Sigmoid colon (tissue), 7 donors: ENCODE results near the gene HAND1. TPM values are rescaled to one million over a fixed set of nuclear protein-coding genes. Genes with fewer than 3 reads are reported as not detected.

Source experiments
- DNase-seq: peaks from one replicate; pipeline ENCODE4 v3.0.0-alpha.2; 2019
- H3K27ac ChIP-seq, 4 donors: fragments of 200-600 bp; sonication (generic); one replicate each; pipeline ENCODE4 v1.5.1; 2016 to 2019; ENCODE audit warnings: mild to moderate bottlenecking in 1 of 4
- H3K27me3 ChIP-seq, 3 donors: fragments of 200-600 bp; sonication (generic); one replicate each; pipeline ENCODE4 v1.5.1; 2019; ENCODE audit warnings: mild to moderate bottlenecking in 1 of 3
- H3K36me3 ChIP-seq, 4 donors: fragments of 200-600 bp; sonication (generic); one replicate each; pipeline ENCODE4 v1.5.1; 2016 to 2019
- H3K4me1 ChIP-seq, 4 donors: fragments of 200-600 bp; sonication (generic); one replicate each; pipeline ENCODE4 v1.5.1; 2017 to 2019
- H3K4me3 ChIP-seq, 4 donors: fragments of 200-600 bp; sonication (generic); one replicate each; pipeline ENCODE4 v1.5.1; 2017 to 2019; ENCODE audit warnings: mild to moderate bottlenecking in 2 of 4, moderate library complexity in 1 of 4
- H3K9me3 ChIP-seq, 4 donors: fragments of 200-600 bp in 3 of 4; sonication (generic) in 3 of 4; one replicate each; pipeline versions ENCODE4 v1.5.1 to v1.6.1; 2013 to 2019
- CTCF ChIP-seq, 4 experiments: fragments of 450-650 bp in 3 of 4; fragments of 200-600 bp in 1 of 4; IDR thresholded peaks; one replicate each; pipeline ENCODE4 v1.5.1; 2016 to 2019; ENCODE audit warnings: antibody characterized with exemption in 4 of 4, mild to moderate bottlenecking in 3 of 4, moderate library complexity in 2 of 4
- EP300 ChIP-seq, 4 donors: sonication (generic); formaldehyde crosslinking; IDR thresholded peaks; one replicate each; pipeline ENCODE4 v1.6.1; 2017; ENCODE audit warnings: antibody characterized with exemption in 4 of 4
- POLR2A ChIP-seq, 2 donors: fragments of 450-650 bp; IDR thresholded peaks; one replicate each; pipeline ENCODE4 v1.6.1; 2016; ENCODE audit warnings: antibody characterized with exemption in 2 of 2, mild to moderate bottlenecking in 2 of 2, moderate library complexity in 2 of 2
- POLR2AphosphoS5 ChIP-seq, 4 donors: sonication (generic); formaldehyde crosslinking; IDR thresholded peaks; one replicate each; pipeline ENCODE4 v1.6.1; 2017; ENCODE audit warnings: antibody characterized with exemption in 4 of 4
- WGBS, 2 donors: extraction: QIAGEN DNeasy Blood & Tissue Kit; methylation state at CpG; one replicate each; pipeline ENCODE4 v1.1.7; 2013; 5-methylcytosine and 5-hydroxymethylcytosine counted together
- intact Hi-C: fragments of 100-400 bp; cut with DNase I; formaldehyde crosslinking; loops from one replicate; pipeline ENCODE4 v1.15.1; 2023
- polyA plus RNA-seq, 3 donors: library from polyadenylated mRNA; stranded (reverse); fragments of 200-250 nt; gene quantifications; one replicate each; pipeline ENCODE4 v1.2.3, GENCODE V29; 2013
- total RNA-seq, 4 donors: library from RNA; depleted of rRNA; stranded (reverse); fragments of >200 nt; gene quantifications; one replicate each; pipeline ENCODE4 v1.1.0, GENCODE V29; 2016
- donor health status: healthy with polysubstance abuse.
- donor health status: Bipolar disorder and iron deficiency.
- donor health status: healthy.

HAND1 gene
- total and polyA plus RNA-seq, 7 donors: 2.4 to 69.2 (median 46.0) TPM; not detected in 1

- 85 to 89% methylated on average over 4 of the region's 4 CpGs for WGBS, 2 donors
- Histone ChIP-seq H3K9me3 (no peaks in the 10 kb centered on the region), H3K4me3 (no peak overlapping the region), H3K4me1 (no peaks in the 10 kb centered on the region), H3K27ac (no peak overlapping the region), H3K36me3 (no peaks in the 10 kb centered on the region), H3K27me3 (no peaks in the 10 kb centered on the region)
- TF ChIP-seq POLR2AphosphoS5 (IDR thresholded peaks at IDR 0.05) (no peak), CTCF (IDR thresholded peaks at IDR 0.05) (no peak), POLR2A (IDR thresholded peaks at IDR 0.05) (no peak), EP300 (IDR thresholded peaks at IDR 0.05) (no peak)
- no peak for DNase-seq
- intact Hi-C loops: no loop called here
Measured at GRCh38 chr5:154494036-154494435, 16.0 kb upstream of the HAND1 start.

DNA sequence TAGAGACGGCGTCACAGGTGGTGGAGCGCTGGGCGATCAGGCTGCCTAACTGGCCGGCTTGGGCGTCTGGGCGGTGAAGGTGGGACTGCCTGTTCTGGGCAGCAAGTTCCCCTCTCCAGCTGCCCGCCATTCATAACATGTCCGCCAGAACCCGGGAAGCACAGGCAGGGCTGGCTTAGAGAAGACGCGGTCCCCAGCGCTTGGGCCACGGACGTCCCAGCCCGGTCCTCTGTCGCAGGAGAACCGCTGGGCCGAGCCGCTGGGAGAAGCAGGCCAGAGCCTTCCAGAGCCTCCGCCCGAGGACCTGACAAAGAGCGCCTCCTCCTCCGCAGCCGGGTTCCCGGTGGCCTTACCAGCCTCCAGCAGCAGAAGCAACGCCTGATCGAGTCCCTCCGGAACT is 15.2 kb upstream of the HAND1 start:
- H3K4me1 ChIP-seq: no peaks in the 10 kb centered on the region
- TF ChIP-seq EP300 (IDR thresholded peaks at IDR 0.05): no peak
- TF ChIP-seq POLR2AphosphoS5 (IDR thresholded peaks at IDR 0.05): no peak
- no peak for TF ChIP-seq CTCF (IDR thresholded peaks at IDR 0.05)
- TF ChIP-seq POLR2A (IDR thresholded peaks at IDR 0.05): no peak
- no peaks in the 10 kb centered on the region for H3K27me3 ChIP-seq
- no peak overlapping the region for H3K4me3 ChIP-seq
- intact Hi-C loops: no loop called here
- 61 to 75% methylated on average over 29 of the region's 29 CpGs for WGBS, 2 donors
- peak; percentile 44 for DNase-seq
- H3K27ac ChIP-seq: no peak overlapping the region
- no peaks in the 10 kb centered on the region for H3K9me3 ChIP-seq
- H3K36me3 ChIP-seq: no peaks in the 10 kb centered on the region

DNA sequence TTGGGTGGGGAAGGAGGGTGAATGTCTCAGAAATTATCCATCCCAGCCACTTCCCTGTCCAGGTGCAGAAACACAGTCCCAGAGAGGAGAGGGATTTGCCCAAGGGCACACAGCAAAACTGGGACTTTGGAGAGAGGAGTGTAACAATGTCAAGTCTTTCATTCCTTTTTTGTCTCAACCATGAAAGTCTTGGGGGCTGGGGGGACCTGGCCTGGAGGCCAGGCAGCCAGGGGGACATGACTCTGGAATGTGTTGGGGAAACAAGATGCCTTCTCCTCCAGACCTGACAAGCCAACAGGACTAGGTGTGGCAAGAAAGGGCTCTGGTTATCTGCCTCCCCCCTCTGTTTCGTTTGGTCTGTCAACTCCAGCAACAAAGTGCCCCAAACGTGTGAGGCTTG is 13.9 kb upstream of the HAND1 start:
- Histone ChIP-seq H3K27me3 (peaks cover 0 to 4% (median 0%) of the 10 kb centered on the region in 3 donors), H3K36me3 (no peaks in the 10 kb centered on the region), H3K27ac (no peak overlapping the region), H3K4me1 (peaks cover 0 to 3% (median under 1%) of the 10 kb centered on the region in 4 donors), H3K4me3 (no peak overlapping the region), H3K9me3 (no peaks in the 10 kb centered on the region)
- no peak for TF ChIP-seq EP300 (IDR thresholded peaks at IDR 0.05)
- TF ChIP-seq POLR2AphosphoS5 (IDR thresholded peaks at IDR 0.05): no peak
- TF ChIP-seq CTCF (IDR thresholded peaks at IDR 0.05): no peak
- TF ChIP-seq POLR2A (IDR thresholded peaks at IDR 0.05): no peak
- 41 to 75% methylated on average over 2 of the region's 2 CpGs for WGBS, 2 donors
- intact Hi-C loops: no loop called here
- DNase-seq: peak; percentile 15

GRCh38 chr5:154487541-154487940 is 9.5 kb upstream of the HAND1 start:
- peaks cover 0 to 39% (median 4%) of the 10 kb centered on the region in 3 donors for H3K27me3 ChIP-seq
- H3K4me3 ChIP-seq: no peak overlapping the region
- WGBS, 2 donors: 25 to 28% methylated on average over 2 of the region's 2 CpGs
- H3K4me1 ChIP-seq: peaks cover 0 to 45% (median 42%) of the 10 kb centered on the region in 4 donors
- no peak for DNase-seq
- no peaks in the 10 kb centered on the region for H3K9me3 ChIP-seq
- H3K36me3 ChIP-seq: no peaks in the 10 kb centered on the region
- peak overlapping the region in 2 of 4 donors; percentile 94 to 96 for H3K27ac ChIP-seq
- no peak for TF ChIP-seq CTCF (IDR thresholded peaks at IDR 0.05)
- no peak for TF ChIP-seq POLR2A (IDR thresholded peaks at IDR 0.05)
- TF ChIP-seq POLR2AphosphoS5 (IDR thresholded peaks at IDR 0.05): no peak
- TF ChIP-seq EP300 (IDR thresholded peaks at IDR 0.05): no peak
- intact Hi-C loops: no loop called here

- H3K4me3 ChIP-seq: no peak overlapping the region
- H3K27me3 ChIP-seq: peaks cover 0 to 41% (median 4%) of the 10 kb centered on the region in 3 donors
- H3K4me1 ChIP-seq: peaks cover 0 to 56% (median 52%) of the 10 kb centered on the region in 4 donors
- intact Hi-C loops: no loop called here
- H3K9me3 ChIP-seq: no peaks in the 10 kb centered on the region
- WGBS, 2 donors: 16 to 41% methylated on average over 4 of the region's 4 CpGs
- peak; percentile 79 to 91 (median 88) for TF ChIP-seq POLR2AphosphoS5 (IDR thresholded peaks at IDR 0.05)
- no peak for TF ChIP-seq POLR2A (IDR thresholded peaks at IDR 0.05)
- no peak for TF ChIP-seq CTCF (IDR thresholded peaks at IDR 0.05)
- TF ChIP-seq EP300 (IDR thresholded peaks at IDR 0.05): peak; percentile 52 to 70 (median 54)
- peak overlapping the region in 3 of 4 donors; percentile 91 to 96 (median 94) for H3K27ac ChIP-seq
- DNase-seq: peak; percentile 90
- no peaks in the 10 kb centered on the region for H3K36me3 ChIP-seq
Measured at GRCh38 chr5:154486427-154486866, 8.4 kb upstream of the HAND1 start.
